Inferior parietal cortex (tissue), 1 donor: ENCODE data around the gene MCFD2.

Experiments used
- DNase-seq: peaks from one replicate; pipeline ENCODE4 v3.0.0-alpha.2; 2016; ENCODE audit errors: extremely low spot score

MCFD2 gene

DNA sequence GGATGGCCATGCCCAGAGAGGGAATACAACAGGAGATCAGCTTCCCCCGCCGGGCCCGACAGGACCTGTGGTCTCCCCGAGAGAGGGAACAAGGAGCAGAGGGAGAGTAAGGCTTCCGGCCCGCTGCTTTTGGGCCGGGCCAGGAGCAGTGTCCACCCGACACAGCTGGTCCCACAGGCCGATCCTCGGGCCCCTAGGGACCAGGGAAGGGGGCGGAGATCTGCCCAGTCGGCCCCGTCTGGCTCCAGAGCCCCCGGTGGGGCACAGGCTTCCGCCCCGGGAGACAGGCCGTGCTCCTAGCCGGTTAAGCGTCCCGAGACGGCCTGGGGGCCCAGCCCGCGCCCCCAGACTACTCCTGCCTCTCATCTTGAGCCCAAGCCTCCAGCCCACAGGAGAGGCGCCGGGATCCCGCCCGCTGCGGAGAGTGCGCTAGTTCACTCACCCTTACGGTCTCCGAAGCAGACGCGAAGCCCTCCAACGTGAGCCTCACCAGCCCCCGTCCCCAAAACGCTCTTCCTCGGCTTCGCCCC, at the start of gene MCFD2:
Gene MCFD2, minus strand, starts transcription at position 526 of the 530 bp plus-strand sequence. CDS start 6,635 bp downstream, outside the sequence.
- DNase-seq: no peak

DNA sequence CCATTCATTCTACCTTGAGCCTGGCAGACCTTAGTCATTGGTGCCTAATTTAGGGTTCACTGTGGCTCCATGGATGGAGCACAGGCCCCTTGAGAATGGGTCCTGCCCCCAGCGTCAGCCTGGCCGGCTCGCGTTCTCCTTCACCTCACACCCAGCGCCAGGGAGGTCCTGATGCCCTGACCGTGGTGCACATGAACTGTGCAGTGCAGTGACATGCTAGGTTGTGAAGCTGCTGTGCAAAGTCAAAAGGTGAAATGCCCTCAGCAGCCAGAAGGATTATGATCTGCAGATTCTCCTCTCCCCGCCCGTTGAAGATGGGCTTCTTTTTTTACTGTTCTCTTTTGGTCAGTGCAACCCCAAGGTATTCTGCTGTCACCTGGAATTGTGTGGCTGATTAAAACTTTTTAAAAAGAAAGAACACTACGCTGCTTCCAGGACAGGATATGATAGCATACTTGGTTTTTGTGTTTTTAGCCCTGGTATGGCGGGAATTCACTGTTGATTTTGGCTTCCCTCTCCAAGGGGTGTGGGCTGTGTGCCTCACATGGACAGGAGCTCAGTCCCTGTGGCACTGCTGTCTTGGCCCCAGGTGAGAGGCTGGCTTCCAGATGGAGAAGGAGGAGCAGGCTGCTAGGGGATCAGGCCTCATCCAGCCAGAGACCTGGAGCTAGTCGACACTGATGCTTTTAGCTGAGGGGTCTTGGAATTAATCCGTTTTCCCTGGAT, 49.4 kb upstream of the MCFD2 start:
- DNase-seq: no peak

DNA sequence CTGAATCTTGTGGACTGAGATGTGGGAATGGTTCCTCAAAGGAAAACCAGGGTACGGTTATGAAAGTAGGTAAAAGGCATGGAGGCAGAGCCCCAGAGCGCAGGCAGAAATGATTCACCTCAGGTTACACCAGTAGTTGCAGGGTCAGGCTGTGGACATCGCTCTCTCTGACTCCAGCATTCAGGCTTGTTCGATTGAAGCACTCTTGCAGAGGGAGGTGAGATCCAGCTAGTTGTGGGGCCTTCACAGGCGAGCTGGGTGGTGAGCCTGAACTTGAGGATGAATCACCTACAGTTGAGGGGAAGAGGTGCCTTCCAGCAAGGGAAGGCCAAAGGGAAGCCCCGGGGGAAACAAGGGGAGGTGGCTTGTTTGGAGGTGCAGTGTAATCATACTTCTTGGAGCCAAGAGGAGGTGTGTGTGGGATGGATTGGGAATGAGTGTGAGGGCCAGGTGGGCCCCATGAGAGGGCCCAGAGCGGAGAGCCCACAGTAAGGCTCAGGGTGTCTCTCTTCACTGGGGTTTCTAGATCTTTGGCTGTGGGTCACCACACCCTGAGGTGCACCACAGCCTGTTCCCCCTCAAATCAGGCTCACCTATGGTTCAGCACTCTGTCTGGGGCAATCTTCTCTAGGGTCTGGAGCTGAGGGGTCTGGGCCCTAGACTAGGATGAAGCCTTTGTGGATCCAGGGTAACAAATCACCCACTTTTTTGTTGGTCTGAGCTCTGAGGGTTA, 48.5 kb upstream of the MCFD2 start:
- DNase-seq: no peak

DNA sequence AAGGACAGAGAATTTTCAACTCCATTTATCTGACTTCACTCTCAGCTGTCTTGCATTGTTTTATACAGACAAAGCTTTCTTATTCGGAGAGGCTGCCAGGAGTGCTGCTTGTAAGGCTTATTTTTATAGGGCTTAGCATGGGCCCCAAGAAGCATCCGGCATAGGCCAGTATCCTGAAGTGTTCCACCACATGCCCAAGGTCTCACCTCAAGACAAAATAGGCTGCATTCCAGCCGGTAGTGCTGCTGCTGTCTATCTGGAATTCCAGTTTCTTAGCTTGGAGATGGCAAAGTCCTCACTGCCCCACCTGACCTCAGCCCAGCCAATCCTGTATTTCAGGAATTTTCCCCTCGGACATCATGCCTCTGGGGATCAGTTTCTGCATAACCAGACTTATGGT, 47.6 kb upstream of the MCFD2 start:
- no peak for DNase-seq

DNA sequence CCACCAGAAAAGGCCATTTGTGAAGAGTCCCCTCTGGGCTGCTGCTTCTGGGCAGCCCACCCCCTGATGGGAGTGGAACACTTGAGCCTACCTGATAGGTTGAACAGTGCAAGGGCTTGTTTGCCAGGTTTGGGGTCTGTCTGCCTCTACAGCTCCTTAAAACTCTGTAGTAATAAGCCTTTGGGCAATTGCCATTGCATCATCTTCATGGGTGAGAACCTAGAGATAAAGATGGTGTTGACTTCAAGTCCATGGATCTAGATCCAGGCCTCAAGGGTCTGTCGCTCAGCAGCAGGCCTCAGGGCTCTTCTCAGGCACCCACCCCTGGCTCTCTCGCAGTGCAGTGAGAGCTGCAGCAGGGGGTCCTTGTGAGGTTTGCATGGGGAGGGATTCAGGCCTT, 47.1 kb upstream of the MCFD2 start:
- DNase-seq: no peak

DNA sequence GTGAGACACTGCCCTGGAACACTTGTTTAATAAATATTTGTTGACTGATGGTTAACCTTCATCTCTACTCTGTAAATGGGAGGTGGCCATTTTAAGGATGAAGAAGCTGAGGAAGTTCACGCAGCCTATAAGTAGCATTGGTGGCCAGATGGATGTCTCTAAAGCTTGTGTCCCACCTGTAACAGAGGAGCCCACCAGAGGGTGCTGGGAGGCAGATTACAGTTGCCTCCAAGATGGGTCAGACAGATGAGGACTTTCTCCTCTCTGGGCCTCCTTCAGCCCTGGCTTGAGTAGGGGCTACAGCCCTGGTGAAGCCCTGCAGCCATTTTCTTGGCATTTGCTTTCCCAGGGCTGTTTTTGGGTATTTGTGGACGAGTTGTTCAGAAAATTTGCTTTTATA, 45.0 kb upstream of the MCFD2 start:
- no peak for DNase-seq

DNA sequence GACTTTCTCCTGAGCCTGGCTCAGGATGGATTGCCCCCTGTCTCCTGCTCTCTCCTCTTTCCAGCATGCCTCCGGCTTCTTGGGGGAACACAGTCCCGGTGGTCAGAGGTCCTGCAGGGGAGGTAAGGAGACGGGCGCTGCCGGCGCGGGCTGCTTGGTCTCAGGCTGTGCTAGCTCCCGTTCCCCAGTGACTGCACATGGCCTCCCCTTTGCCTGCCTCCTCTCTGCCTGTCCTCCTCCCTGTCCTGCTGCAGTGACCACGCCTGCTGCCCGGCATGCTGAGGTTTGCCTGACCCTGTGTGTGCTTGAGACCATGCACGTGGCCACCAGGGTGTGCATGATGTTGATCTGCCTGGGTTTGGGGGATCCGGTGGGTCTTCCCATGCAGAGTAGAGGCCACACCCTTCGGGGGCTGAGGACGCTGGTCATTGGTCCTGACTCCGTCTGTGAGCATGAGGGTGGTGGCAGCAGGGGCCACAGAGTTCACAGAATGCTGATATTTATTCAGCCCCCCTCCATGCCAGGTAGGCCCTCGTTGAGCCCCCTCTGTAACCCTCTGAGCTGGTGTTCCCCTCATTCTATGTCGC, 42.9 kb upstream of the MCFD2 start:
- DNase-seq: no peak

DNA sequence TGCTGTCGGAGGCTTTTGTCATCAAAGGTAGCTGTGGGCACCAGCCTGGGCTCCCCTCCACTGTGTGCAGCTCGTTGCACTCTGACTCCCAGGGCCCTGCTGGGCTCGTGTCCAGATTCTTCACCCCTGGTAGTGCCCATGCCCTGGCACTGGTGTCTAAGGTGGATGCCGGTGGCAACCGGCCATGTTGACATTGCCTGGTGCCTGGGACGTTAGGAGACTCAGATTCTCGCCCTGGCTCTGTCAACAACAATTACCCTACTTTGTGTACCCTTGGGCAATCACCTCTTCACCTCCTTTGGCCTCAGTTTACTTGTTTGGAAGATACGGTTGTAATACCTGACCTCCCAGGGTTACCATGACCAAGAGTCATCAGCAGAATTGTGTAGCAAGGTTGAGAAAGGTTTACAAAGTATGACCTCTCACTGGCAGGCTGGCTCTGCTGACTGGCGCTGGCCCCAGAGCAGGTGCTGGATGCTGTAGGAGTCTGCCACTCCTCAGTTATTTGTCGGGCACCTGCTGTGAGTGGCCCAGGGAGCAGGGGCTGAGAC, 41.5 kb upstream of the MCFD2 start:
- DNase-seq: no peak

DNA sequence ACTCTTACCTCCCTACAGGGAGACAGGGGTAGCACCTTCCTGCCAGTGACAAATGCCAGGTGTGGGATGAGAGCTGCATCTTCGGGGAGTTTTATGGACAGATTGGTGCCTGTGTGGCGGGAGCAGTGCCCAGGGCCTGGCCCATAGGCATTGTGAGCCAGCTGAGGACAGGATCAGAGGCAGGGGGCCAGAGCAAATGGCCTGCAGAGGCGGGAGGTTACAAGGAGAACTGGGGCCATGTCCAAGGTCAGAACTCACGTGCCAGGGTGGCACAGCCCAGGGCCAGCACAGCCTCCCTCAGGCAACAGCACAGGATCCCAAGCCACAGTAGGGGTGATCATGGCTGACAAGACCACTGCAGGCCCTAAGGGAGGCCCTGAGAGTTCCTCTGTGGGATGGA, 40.2 kb upstream of the MCFD2 start:
- DNase-seq: no peak

DNA sequence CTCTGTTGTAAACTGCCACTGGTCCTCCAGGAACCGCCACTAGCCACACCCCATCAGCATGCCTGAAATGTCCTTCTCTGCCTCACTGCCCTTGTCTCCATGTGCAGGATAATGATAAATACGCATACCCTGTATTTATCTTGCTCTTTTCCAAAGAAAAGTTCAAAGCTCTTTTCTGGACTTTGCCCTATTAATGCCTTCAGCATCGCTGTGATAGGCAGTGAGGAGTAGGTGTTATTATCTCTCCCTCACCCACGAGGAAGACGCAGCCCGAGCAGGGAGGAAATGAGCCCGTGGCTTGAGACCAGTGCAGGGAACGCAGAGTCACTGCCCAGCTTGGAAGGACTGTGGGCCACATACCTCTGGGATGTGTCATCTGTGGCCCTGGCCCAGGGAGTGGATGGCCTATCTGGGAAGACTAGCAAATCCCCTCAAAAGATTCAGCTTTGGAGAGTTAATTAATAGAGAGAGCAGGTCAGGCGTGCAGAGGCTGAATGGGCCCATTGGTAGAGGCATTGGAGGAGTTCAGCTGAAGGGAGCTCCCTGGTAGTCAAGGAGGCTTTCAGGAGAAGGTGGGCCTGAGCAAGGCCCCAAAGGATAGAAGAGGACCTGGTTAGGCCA, 39.5 kb upstream of the MCFD2 start:
- no peak for DNase-seq

DNA sequence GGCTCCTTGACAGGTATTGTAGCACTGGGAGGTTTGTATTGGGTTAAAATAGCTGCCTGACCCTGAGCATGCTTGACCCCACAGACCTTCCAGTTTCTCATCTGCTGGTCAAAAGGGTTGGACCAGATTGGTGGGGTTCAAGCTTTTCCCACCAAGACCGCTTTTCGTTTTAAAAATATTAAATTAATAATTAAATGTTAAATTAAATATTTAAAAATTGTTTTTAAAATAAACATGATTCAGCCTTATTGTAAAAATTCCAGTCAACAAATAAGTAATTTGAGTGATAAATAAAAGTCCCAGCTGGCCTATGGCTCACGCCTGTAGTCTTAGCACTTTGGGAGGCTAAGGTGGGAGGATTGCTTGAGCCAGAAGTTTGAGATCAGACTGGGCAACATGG, 36.6 kb upstream of the MCFD2 start:
- no peak for DNase-seq

DNA sequence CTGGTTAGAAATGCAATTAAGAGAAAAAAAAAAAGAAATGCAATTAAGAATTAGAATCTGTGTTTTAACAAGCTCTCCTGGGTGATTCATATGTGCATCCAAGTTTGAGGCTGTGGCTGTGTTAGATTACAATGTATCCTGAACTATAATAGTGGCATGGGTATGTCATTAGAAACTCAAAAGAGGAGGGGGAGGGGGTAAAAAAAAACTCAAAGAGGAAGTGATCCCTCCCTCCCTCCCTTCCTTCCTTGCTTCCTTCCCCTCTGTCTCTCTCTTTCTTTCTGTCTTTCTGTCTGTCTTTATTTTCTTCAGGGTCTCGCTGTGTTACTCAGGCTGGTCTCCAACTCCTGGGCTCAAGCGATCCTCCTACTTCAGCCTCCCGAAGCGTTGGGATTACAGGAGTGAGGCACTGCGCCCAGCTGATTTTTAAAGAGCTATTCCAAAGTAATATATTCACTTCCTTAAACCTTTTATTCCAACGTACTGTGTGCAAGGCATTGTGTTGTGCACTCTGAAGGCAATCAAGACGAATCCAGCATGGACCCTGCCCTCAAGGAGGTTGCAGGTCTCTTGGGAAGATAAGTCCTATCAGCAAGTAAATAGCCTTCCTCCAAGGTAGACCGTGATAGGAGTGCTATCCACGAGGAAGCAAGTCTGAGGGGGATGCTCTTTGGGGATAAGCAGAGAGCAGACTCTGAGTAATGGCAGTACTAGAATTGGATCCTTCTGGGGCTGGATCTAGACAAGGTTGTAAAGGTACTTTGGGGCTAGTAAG, 35.9 kb upstream of the MCFD2 start:
- DNase-seq: no peak

DNA sequence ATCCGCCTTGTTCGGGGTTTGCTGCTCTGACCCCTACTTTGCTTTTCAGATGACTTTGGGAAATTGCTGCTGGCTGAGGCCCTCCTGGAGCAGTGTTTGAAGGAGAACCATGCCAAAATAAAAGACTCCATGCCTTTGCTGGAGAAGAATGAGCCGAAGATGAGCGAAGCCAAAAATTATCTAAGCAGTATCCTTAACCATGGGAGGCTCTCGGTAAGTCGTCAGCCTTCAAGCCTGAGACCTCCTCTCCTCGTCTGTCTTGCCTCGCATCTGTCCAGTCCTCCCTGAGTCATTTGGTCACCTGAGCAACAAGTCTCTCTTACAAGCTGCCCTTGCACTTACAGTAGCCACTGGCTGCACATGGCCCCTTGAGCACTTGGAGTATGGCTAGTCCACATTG, 34.7 kb upstream of the MCFD2 start:
- no peak for DNase-seq

DNA sequence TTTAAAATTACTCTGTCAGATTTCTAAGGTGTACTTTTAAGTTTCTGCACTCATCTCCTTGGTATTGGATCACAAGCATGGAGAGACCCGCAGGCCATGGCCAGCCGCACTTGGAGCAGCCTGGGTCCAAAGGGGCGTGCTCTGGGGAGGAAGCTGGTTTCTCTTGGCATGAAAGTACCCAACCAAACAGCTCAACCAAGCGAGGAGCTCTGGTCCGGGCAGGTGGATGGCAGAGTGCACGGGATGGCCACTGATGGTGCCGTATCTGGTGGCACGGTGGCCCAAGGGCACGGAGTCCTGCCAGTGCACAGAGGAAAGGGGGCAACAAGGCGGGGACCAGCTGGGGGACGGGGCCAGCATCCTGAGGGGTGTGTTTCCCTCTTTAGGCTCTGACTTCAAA, 32.2 kb upstream of the MCFD2 start:
- DNase-seq: no peak

DNA sequence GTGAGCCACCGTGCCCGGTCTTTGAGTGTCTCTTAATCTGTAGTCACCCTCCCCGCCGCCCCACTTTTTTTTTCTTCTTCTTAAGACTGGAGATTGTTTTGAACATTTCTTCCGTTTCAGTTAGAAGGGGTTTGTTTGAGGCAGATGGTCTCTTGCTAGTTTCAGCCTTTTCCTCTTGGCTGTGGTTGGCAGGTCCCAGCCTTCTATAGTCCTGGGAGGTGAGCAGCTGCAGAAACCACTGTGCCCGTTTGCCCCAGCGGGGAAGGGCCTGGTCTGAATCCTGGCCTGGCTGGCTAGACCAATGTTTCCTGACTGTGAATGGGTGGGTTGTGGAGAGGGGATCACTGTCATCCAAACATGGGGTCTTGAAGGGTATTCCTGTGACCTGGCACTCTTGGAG, 30.1 kb upstream of the MCFD2 start:
- DNase-seq: no peak

DNA sequence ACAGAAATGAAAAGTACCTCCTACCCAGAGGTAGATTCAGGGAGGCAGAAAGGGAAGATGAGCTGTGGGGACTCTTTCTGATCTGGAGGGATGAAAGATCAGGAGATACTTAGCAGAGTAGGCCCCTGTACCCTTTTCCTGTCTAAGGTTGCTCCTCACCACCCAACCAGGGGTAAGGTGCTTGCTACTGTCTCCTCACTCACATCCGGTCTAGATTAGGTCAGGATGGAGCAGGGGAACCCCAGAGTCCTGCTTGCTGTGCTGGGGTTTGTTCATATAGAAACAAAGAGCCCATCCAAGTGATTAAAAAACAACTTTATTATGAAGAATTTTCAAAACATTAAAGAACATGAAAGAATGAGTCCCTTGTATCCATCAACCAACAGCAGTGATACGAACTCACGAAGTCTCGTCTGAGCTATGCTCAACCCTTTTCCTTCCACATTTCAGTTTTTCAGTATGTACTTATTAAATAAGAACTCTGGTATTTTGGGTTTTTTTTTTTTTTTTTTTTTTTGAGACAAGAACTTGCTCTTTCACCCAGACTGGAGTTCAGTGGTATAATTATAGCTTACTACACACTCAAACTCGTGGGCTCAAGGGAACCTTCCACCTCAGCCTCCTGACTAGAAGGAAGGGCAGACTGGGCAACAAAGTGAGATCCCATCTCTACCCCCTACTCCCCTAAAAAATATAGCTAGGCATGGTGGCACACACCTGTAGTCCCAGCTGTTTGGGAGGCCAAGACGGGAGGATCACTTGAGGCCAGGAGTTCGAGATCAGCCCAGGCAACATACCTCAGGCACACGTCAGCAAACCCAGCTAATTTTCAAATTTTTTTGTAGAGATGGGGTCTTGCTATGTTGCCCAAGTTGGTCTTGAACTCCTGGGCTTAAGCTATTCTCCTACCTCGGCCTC, 28.5 kb upstream of the MCFD2 start:
- no peak for DNase-seq

DNA sequence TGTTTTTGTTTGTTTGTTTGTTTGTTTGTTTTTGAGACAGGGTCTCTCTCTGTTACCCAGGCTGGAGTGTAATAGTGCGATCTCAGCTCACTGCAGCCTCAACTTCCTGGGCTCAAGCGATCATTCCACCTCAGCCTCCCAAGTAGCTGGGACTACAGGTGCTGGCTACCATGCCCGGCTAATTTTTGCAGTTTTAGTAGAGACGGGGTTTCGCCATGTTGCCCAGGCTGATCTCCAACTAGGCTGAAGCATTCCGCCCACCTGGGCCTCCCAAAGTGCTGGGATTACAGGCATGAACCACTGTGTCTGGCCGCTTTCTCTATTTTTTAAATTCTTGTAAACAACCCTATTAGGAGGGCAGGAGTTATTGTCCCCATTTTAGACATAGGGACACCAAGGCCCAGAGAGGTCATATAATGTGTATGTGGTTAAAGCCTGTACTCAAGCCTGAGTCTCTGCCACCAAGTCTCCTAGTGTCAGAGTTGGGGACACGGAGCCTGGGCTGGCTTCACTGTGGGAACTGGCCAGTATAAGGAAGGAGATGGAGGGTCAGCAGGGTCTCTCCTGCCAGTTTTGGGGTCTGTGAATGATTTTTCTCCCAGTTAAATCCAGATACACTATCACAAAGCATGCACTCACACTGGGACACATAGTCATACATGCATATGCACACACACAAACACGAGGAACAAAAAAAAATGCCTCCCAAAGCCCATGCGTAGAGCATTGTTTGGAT, 27.5 kb upstream of the MCFD2 start:
- DNase-seq: no peak

DNA sequence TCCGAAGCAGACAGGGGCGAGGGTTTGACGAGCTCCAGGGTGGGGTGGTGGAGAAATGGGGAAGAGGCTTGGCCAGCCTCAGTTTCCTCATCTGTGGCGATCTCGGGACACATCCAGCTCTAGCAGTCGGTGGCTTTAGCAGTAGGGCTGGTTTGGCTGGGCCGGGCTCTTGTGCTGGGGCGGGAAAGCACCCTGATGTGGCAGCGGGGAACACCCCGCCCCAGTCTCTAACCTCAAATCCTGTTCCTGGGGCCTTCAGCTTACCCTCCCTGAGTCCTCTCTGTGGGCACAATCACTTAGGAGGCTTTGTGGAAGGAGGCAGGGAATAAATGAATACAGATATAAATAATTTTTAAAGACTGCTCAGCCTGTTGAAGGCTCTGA, 26.5 kb upstream of the MCFD2 start:
- no peak for DNase-seq

DNA sequence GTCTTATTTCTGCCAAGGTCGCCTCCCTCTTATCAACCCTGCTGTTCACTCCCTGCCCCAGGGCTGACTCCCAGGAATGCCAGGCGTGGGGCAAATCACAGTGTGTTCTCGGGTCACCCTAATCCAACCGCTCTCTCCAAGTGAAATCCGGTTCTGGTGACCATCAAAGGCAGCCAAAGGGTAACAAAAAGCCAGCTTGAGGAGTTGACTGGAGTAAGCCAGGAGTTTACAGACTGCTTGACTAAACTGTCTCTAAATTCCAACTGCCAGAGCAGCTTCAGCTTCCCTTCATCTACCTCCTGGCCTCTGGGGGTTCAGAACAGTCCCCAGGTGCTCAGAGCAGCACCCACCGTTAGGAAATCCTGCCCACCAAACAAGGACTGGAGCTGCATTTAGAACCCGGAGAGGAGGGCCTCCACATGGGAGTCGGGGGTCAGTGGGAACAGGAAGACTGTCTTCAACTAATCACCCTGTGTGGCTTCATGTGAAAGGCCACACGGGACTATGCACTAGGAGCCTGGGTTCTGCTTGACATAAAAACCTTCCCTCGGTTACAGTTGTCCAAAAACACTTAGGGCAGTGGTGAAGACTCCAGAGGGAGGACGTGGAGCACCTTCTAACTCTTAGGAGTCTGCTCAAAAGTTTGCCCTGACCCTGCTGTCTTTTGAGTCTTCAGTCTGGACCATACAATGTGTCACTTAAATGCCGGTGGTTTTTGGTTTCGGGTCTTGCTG, 24.2 kb upstream of the MCFD2 start:
- DNase-seq: no peak
